Measurements from ENCODE around the gene TM4SF5.

- TF ChIP-seq POLR2A (IDR thresholded peaks at IDR 0.05; ENCODE audit: low read depth, low read length) (no peak), TAF1 (IDR thresholded peaks at IDR 0.05; ENCODE audit: borderline replicate concordance, low read depth, low read length) (no peak)
Measured at GRCh38 chr17:4812690-4813089, 41.0 kb downstream of the TM4SF5 start.

All from GM12892 (cell line).